Epithelial cell of esophagus (primary cell): ENCODE measurements around the gene KRT85.

ENCODE experiments used
- DNase-seq: peaks from one replicate; pipeline ENCODE4 v3.0.0; 2010; ENCODE audit warnings: low read depth
- H3K4me3 ChIP-seq: 2 replicates; pipeline ENCODE4 v1.5.1; 2011; ENCODE audit warnings: mild to moderate bottlenecking, low read length, control low read depth
- CTCF ChIP-seq: IDR thresholded peaks from 2 replicates; pipeline ENCODE4 v1.5.1; 2011; ENCODE audit warnings: low read depth, mild to moderate bottlenecking, low read length, control low read depth, inconsistent platforms; ENCODE audit not compliant: insufficient read depth; ENCODE audit errors: missing control alignments

The KRT85 gene

GRCh38 chr12:52351196-52352059, 15.9 kb downstream of the KRT85 start:
- H3K4me3 ChIP-seq = no peak overlapping the region
- no peak for TF ChIP-seq CTCF
- no peak for DNase-seq

DNA sequence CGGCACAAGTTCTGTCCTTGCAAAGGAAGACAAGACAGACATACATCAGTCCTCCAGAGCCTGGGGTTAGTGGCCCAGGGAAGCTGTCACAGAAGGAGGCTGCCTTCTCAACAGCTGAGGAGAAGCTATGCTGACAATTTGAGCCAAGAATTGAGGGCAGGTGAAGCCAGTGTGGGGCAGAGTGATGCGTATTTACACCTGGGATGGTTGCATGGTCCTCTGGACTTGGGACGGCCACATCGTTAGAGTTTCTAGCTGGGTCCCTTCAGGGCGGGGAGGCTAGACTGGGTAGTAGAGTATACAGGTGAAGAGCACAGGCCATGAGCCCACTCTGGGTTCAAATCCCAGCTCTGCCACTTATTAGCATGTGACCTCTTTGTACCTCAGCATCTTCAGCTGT, 16.5 kb downstream of the KRT85 start:
- H3K4me3 ChIP-seq = no peak overlapping the region
- DNase-seq = no peak
- no peak for TF ChIP-seq CTCF

GRCh38 chr12:52350021-52350620, 17.2 kb downstream of the KRT85 start:
- DNase-seq = no peak
- TF ChIP-seq CTCF = no peak
- H3K4me3 ChIP-seq = no peak overlapping the region

DNA sequence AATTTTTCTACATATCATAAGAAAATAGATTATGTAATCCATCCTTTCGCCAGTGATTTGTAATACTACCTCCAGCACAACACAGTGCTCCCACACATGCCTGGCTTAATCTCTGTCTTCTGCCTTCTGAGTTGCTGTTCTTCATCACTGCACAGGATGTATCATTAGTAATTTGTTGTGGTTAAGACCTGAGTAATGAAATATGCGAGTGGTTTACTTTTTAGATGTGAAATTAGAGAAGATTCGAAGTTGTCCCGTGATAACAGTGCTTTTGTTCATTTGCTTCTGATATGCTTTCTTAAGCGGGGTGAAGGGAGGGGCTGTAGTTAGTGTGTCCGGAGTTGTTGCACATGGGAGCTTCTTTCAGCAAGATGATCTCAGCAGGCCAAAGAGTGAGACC, 18.1 kb downstream of the KRT85 start:
- DNase-seq = peak; percentile 69
- no peak overlapping the region for H3K4me3 ChIP-seq
- no peak for TF ChIP-seq CTCF

- no peak overlapping the region for H3K4me3 ChIP-seq
- DNase-seq = no peak
- no peak for TF ChIP-seq CTCF
Observed at GRCh38 chr12:52347551-52348510, 19.4 kb downstream of the KRT85 start.

DNA sequence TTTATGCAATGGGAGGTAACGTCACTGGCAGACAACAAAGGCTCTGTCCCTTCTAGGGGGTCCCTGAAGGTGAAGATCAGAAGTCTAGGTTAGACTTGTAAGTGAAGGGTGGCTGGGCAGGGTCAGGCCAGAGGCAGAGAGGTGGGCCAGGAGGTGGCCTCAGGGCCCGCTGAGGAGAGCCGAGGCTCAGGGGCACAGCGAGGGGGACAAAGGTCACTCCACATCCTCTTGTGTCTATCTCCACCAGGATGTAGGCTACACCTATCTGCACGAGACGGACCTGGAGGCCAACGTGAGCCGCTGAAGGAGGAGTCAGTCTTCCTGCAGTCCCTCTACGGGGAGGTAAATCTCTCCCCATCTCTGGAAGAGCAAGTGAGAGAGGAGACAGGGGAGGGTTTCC, 20.3 kb downstream of the KRT85 start:
- no peak for TF ChIP-seq CTCF
- no peak overlapping the region for H3K4me3 ChIP-seq
- no peak for DNase-seq
